IMR-90 (cell line): ENCODE measurements around the gene FLT3LG. TPM values are rescaled to one million over a fixed set of nuclear protein-coding genes. Genes with fewer than 3 reads are reported as not detected.

Experiments used
- ATAC-seq: fragments of 200-7000 bp; cut with Tn5 transposase; 2 replicates; pipeline ENCODE4 v1.9.1; 2020; ENCODE audit warnings: low read depth, mild to moderate bottlenecking, moderate library complexity
- BruUV-seq: library from RNA; stranded (reverse); fragments of 400-500 nt; replicated peaks from 2 replicates; lab custom pipeline; 2021; lab: Mats Ljungman, UMichigan
- CTCF ChIA-PET: fragments of 300-600 bp; formaldehyde crosslinking; extraction: SDS; loops from one replicate; lab custom pipeline; 2021; ENCODE audit warnings: antibody characterized with exemption; lab: Yijun Ruan, JAX
- POLR2A ChIA-PET: fragments of 300-600 bp; sonication (Branson Sonifier 250); formaldehyde crosslinking; loops from one replicate; lab custom pipeline; 2022; ENCODE audit warnings: antibody characterized with exemption; ENCODE audit not compliant: unreplicated experiment; lab: Charles Lee
- DNase-seq: peaks from one replicate; pipeline ENCODE4 v3.0.0; 2013
- H2AFZ ChIP-seq: replicated peaks from 2 replicates; pipeline ENCODE3; 2013; ENCODE audit warnings: low read length, mild to moderate bottlenecking; ENCODE audit not compliant: poor library complexity
- H2AK5ac ChIP-seq: 2 replicates; pipeline ENCODE4 v1.6.1; 2013; ENCODE audit warnings: low read depth, low read length, inconsistent platforms
- H2AK9ac ChIP-seq: replicated peaks from 2 replicates; pipeline ENCODE3; 2013; ENCODE audit warnings: mild to moderate bottlenecking, low read depth, low read length, moderate library complexity; ENCODE audit not compliant: poor library complexity
- H2BK120ac ChIP-seq: 2 replicates; pipeline ENCODE4 v1.6.1; 2013; ENCODE audit warnings: low read depth, low read length, inconsistent platforms
- H2BK15ac ChIP-seq: 3 replicates; pipeline ENCODE4 v1.6.1; 2013; ENCODE audit warnings: low read depth, low read length, inconsistent platforms
- H2BK20ac ChIP-seq: 2 replicates; pipeline ENCODE4 v1.6.1; 2013; ENCODE audit warnings: low read depth, mild to moderate bottlenecking, inconsistent platforms, low read length, moderate library complexity
- H2BK5ac ChIP-seq: 2 replicates; pipeline ENCODE4 v1.6.1; 2013; ENCODE audit warnings: mild to moderate bottlenecking, low read depth, low read length, inconsistent platforms; ENCODE audit not compliant: poor library complexity, severe bottlenecking
- H3K14ac ChIP-seq: replicated peaks from 2 replicates; pipeline ENCODE4 v1.6.1; 2013; ENCODE audit warnings: low read depth, low read length, inconsistent platforms
- H3K18ac ChIP-seq: 2 replicates; pipeline ENCODE4 v1.6.1; 2013; ENCODE audit warnings: low read depth, low read length, control low read depth
- H3K23ac ChIP-seq: 2 replicates; pipeline ENCODE4 v1.6.1; 2013; ENCODE audit warnings: low read depth, low read length, inconsistent platforms
- H3K27ac ChIP-seq: 2 replicates; pipeline ENCODE4 v1.5.1; 2013; ENCODE audit warnings: mild to moderate bottlenecking, control low read depth, low read length; ENCODE audit not compliant: insufficient read depth
- H3K27me3 ChIP-seq: 2 replicates; pipeline ENCODE4 v1.6.1; 2013; ENCODE audit warnings: low read length; ENCODE audit not compliant: control insufficient read depth, insufficient read depth
- H3K36me3 ChIP-seq: 2 replicates; pipeline ENCODE4 v1.6.1; 2013; ENCODE audit warnings: low read length, mixed read lengths; ENCODE audit not compliant: control insufficient read depth, insufficient read depth
- H3K4ac ChIP-seq: 2 replicates; pipeline ENCODE4 v1.6.1; 2013; ENCODE audit warnings: low read depth, low read length, inconsistent platforms
- H3K4me1 ChIP-seq: 2 replicates; pipeline ENCODE4 v1.6.1; 2013; ENCODE audit warnings: low read length, mixed read lengths; ENCODE audit not compliant: control insufficient read depth, insufficient read depth
- H3K4me2 ChIP-seq: 2 replicates; pipeline ENCODE4 v1.6.1; 2013; ENCODE audit warnings: low read depth, mild to moderate bottlenecking, control low read depth, low read length, moderate library complexity
- H3K4me3 ChIP-seq: 2 replicates; pipeline ENCODE4 v1.5.1; 2013; ENCODE audit warnings: low read depth, mild to moderate bottlenecking, control low read depth, low read length, moderate library complexity; ENCODE audit not compliant: insufficient read depth
- H3K56ac ChIP-seq: 2 replicates; pipeline ENCODE4 v1.6.1; 2013; ENCODE audit warnings: low read length, inconsistent platforms; ENCODE audit not compliant: insufficient read depth; ENCODE audit errors: extremely low read depth
- H3K79me1 ChIP-seq, 2 experiments: 2 replicates each; pipeline ENCODE4 v1.6.1; 2013; ENCODE audit warnings: low read length in 2 of 2, inconsistent platforms in 1 of 2, low read depth in 1 of 2
- H3K9ac ChIP-seq: 2 replicates; pipeline ENCODE4 v1.6.1; 2013; ENCODE audit warnings: low read depth, low read length, control low read depth
- H3K9me1 ChIP-seq: 2 replicates; pipeline ENCODE4 v1.6.1; 2013; ENCODE audit warnings: low read length, inconsistent platforms; ENCODE audit not compliant: insufficient read depth
- H3K9me3 ChIP-seq: 2 replicates; pipeline ENCODE4 v1.6.1; 2013; ENCODE audit warnings: low read length; ENCODE audit not compliant: control insufficient read depth, insufficient read depth
- H4K20me1 ChIP-seq: 2 replicates; pipeline ENCODE4 v1.6.1; 2013; ENCODE audit warnings: low read length, inconsistent platforms; ENCODE audit not compliant: insufficient read depth
- H4K5ac ChIP-seq: 2 replicates; pipeline ENCODE4 v1.6.1; 2013; ENCODE audit warnings: mild to moderate bottlenecking, low read depth, low read length, control low read depth
- H4K8ac ChIP-seq, 2 experiments: 2 replicates each; pipeline ENCODE4 v1.6.1; 2013; ENCODE audit warnings: low read depth in 2 of 2, low read length in 2 of 2, control low read depth in 1 of 2, inconsistent platforms in 1 of 2
- H4K91ac ChIP-seq: 2 replicates; pipeline ENCODE4 v1.6.1; 2013; ENCODE audit warnings: low read depth, low read length, inconsistent platforms; ENCODE audit not compliant: insufficient read depth
- CEBPB ChIP-seq: IDR thresholded peaks from 2 replicates; pipeline ENCODE4 v1.6.1; 2012; ENCODE audit warnings: low read depth, low read length, improper control_type of control experiment
- CHD1 ChIP-seq: IDR thresholded peaks from 2 replicates; pipeline ENCODE4 v1.6.1; 2012; ENCODE audit warnings: low read depth, low read length, improper control_type of control experiment
- ELK1 ChIP-seq: fragments of 150-350 bp; IDR thresholded peaks from 2 replicates; pipeline ENCODE4 v1.6.1; 2016; ENCODE audit warnings: low read depth, mild to moderate bottlenecking, low read length, moderate library complexity, borderline replicate concordance
- FOS ChIP-seq: fragments of 150-350 bp; IDR thresholded peaks from 2 replicates; pipeline ENCODE4 v1.6.1; 2016; ENCODE audit warnings: low read depth, low read length
- MAZ ChIP-seq: IDR thresholded peaks from 2 replicates; pipeline ENCODE4 v1.6.1; 2012; ENCODE audit warnings: low read depth, mild to moderate bottlenecking, low read length, improper control_type of control experiment, moderate library complexity, borderline replicate concordance
- MXI1 ChIP-seq: IDR thresholded peaks from 2 replicates; pipeline ENCODE4 v1.6.1; 2012; ENCODE audit warnings: low read depth, mild to moderate bottlenecking, low read length, moderate library complexity, borderline replicate concordance
- POLR2A ChIP-seq: IDR thresholded peaks from 2 replicates; pipeline ENCODE4 v1.6.1; 2012; ENCODE audit warnings: mild to moderate bottlenecking, low read depth, low read length
- RCOR1 ChIP-seq: IDR thresholded peaks from 2 replicates; pipeline ENCODE4 v1.6.1; 2012; ENCODE audit warnings: mild to moderate bottlenecking, low read length, improper control_type of control experiment; ENCODE audit not compliant: insufficient replicate concordance
- RFX5 ChIP-seq: IDR thresholded peaks from 2 replicates; pipeline ENCODE4 v1.8.0; 2012; ENCODE audit warnings: low read depth, mild to moderate bottlenecking, low read length, moderate library complexity
- SMC3 ChIP-seq: fragments of 150-350 bp; IDR thresholded peaks from 2 replicates; pipeline ENCODE4 v1.6.1; 2016; ENCODE audit warnings: low read depth, mild to moderate bottlenecking, antibody characterized with exemption, low read length, moderate library complexity
- USF2 ChIP-seq: fragments of 150-350 bp; IDR thresholded peaks from 2 replicates; pipeline ENCODE4 v1.6.1; 2017; ENCODE audit warnings: mild to moderate bottlenecking, antibody characterized with exemption, low read length, low read depth
- WGBS, 2 experiments: methylation state at CpG; one replicate each; pipeline versions ENCODE4 v1.1.5 to v1.1.7; 2013; ENCODE audit warnings: missing lambda C conversion rate in 2 of 2; ENCODE audit not compliant: insufficient read length in 1 of 2; ENCODE audit errors: extremely low coverage in 2 of 2; 5-methylcytosine and 5-hydroxymethylcytosine counted together
- dilution Hi-C: fragments of 300-500 bp; cut with HindIII; formaldehyde crosslinking; loops from one replicate; pipeline ENCODE4 v1.14.3; 2018; ENCODE audit warnings: low sequenced_read_pairs; ENCODE audit not compliant: unreplicated experiment
- in situ Hi-C: fragments of 300-500 bp; cut with MboI; formaldehyde crosslinking; loops from 3 replicates; pipeline ENCODE4 v1.14.3; 2019; ENCODE audit warnings: low sequenced_read_pairs, inconsistent platforms, mixed read lengths
- intact Hi-C: fragments of 100-400 bp; cut with micrococcal nuclease; formaldehyde crosslinking; loops from 2 replicates; pipeline ENCODE4 v1.10.0; 2022
- polyA plus RNA-seq, 3 experiments: library from polyadenylated mRNA; depleted of rRNA; stranded (reverse); fragments of >200 nt; gene quantifications; 2 replicates each; pipeline ENCODE4 v1.2.3, GENCODE V29; 2012; ENCODE audit warnings: low replicate concordance in 1 of 3
- total RNA-seq: library from RNA; depleted of rRNA; stranded (reverse); fragments of >200 nt; gene quantifications from 2 replicates; pipeline ENCODE4 v1.2.3, GENCODE V29; 2012

The FLT3LG gene
- total and polyA plus RNA-seq, 2 of the 4 experiments (the other 2 are of a cell fraction) = 0.90 to 8.3 TPM

- peaks cover 15% of the 10 kb centered on the region for H3K36me3 ChIP-seq
- TSS peak; percentile 15 for BruUV-seq
- H3K4me3 ChIP-seq = peak overlapping the region; percentile 60
- no peak for ATAC-seq
- POLR2A ChIA-PET = interaction anchor here (0.5 to 1.0 kb wide), 3 partner anchors 9 to 32 kb away, joined by 3 to 5 read pairs (median 5); partner anchors contain the start of gene RPS11
- H3K27me3 ChIP-seq = no peaks in the 10 kb centered on the region
- peak overlapping the region; percentile 18; the same call in 1 of the 2 replicates for H3K56ac ChIP-seq
- TF ChIP-seq CEBPB (no peak), RFX5 (no peak), FOS (no peak), MAZ (no peak), SMC3 (no peak), MXI1 (no peak), POLR2A (no peak), USF2 (no peak), ELK1 (no peak), CHD1 (no peak), RCOR1 (no peak)
- peak overlapping the region; percentile 32 to 77 for H4K8ac ChIP-seq
- no peak overlapping the region for H3K18ac ChIP-seq
- no peak overlapping the region for H2BK15ac ChIP-seq
- H3K23ac ChIP-seq = no peak overlapping the region
- intact Hi-C loops (no loop called here), dilution Hi-C loops (no loop called here), in situ Hi-C loops (no loop called here)
- H2BK120ac ChIP-seq = no peak overlapping the region
- peak overlapping the region; percentile 15; the same call in 1 of the 2 replicates for H4K91ac ChIP-seq
- peak overlapping the region; percentile 56 for H3K9ac ChIP-seq
- peaks cover 10 to 33% of the 10 kb centered on the region in 2 experiments for H3K79me1 ChIP-seq
- peak overlapping the region; percentile 83 for H2AK9ac ChIP-seq
- H4K5ac ChIP-seq = peak overlapping the region; percentile 14; the same call in 1 of the 2 replicates
- 54% methylated on average over 10 of the region's 25 CpGs; no CpG with 5 or more reads in 1 of the 2 experiments for WGBS, 2 experiments
- H3K9me3 ChIP-seq = no peaks in the 10 kb centered on the region
- H3K4me1 ChIP-seq = peaks cover 6% of the 10 kb centered on the region
- DNase-seq = peak; percentile 30
- peak overlapping the region; percentile 65 for H3K4me2 ChIP-seq
- H3K27ac ChIP-seq = peak overlapping the region; percentile 13; the same call in 1 of the 2 replicates
- CTCF ChIA-PET = interaction anchor here (0.8 kb wide), 1 partner anchor 137 kb away, joined by 3 read pairs; no protein-coding TSS in a partner anchor
- H3K9me1 ChIP-seq = peaks cover 11% of the 10 kb centered on the region; the same call in 1 of the 2 replicates
- H2BK20ac ChIP-seq = no peak overlapping the region
- no peak overlapping the region for H2BK5ac ChIP-seq
- H4K20me1 ChIP-seq = no peaks in the 10 kb centered on the region; the same call in 1 of the 2 replicates
- peak overlapping the region; percentile 79 for H2AK5ac ChIP-seq
- peak overlapping the region; percentile 77 for H3K4ac ChIP-seq
- peak overlapping the region; percentile 94 for H2AFZ ChIP-seq
- peak overlapping the region; percentile 78 for H3K14ac ChIP-seq
Measured at GRCh38 chr19:49528211-49528771, 54.3 kb downstream of the FLT3LG start.
